HG03064 (cell line): ENCODE data around the gene VPS13D.

ENCODE experiments used
- ATAC-seq: cut with Tn5 transposase; IDR thresholded peaks from one replicate; pipeline ENCODE4 v1.9.1; 2021; ENCODE audit warnings: low read depth; ENCODE audit not compliant: unreplicated experiment

The VPS13D gene

GRCh38 chr1:12556368-12556930 is 326.6 kb downstream of the VPS13D start:
- no peak for ATAC-seq

GRCh38 chr1:12556957-12557935 is 327.4 kb downstream of the VPS13D start:
- no peak for ATAC-seq

GRCh38 chr1:12561121-12561520 is 331.3 kb downstream of the VPS13D start:
- ATAC-seq = no peak
